ENCODE data around the gene GIGYF2.

Gene GIGYF2

GRCh38 chr2:232877940-232878511 is 180.9 kb downstream of the GIGYF2 start:
- H3K27ac ChIP-seq, result no peak overlapping the region
- no peak for TF ChIP-seq CTCF (IDR thresholded peaks at IDR 0.05)
- TF ChIP-seq ZFX (IDR thresholded peaks at IDR 0.05; ENCODE audit: borderline replicate concordance), result no peak

- no peak overlapping the region for H3K27ac ChIP-seq
- TF ChIP-seq CTCF (IDR thresholded peaks at IDR 0.05) (no peak), ZFX (IDR thresholded peaks at IDR 0.05; ENCODE audit: borderline replicate concordance) (no peak)
Measured at GRCh38 chr2:232878855-232879617, 181.9 kb downstream of the GIGYF2 start.

GRCh38 chr2:232879618-232880494 is 182.7 kb downstream of the GIGYF2 start:
- TF ChIP-seq CTCF (IDR thresholded peaks at IDR 0.05) (no peak), ZFX (IDR thresholded peaks at IDR 0.05; ENCODE audit: borderline replicate concordance) (no peak)
- no peak overlapping the region for H3K27ac ChIP-seq

- TF ChIP-seq ZFX (IDR thresholded peaks at IDR 0.05; ENCODE audit: borderline replicate concordance), result no peak
- no peak for TF ChIP-seq CTCF (IDR thresholded peaks at IDR 0.05)
- no peak overlapping the region for H3K27ac ChIP-seq
Measured at GRCh38 chr2:232880764-232881351, 183.7 kb downstream of the GIGYF2 start.

- no peak overlapping the region for H3K27ac ChIP-seq
- no peak for TF ChIP-seq ZFX (IDR thresholded peaks at IDR 0.05; ENCODE audit: borderline replicate concordance)
- no peak for TF ChIP-seq CTCF (IDR thresholded peaks at IDR 0.05)
Measured at GRCh38 chr2:232882085-232882484, 185.0 kb downstream of the GIGYF2 start.

GRCh38 chr2:232882505-232883115 is 185.5 kb downstream of the GIGYF2 start:
- TF ChIP-seq CTCF (IDR thresholded peaks at IDR 0.05) (no peak), ZFX (IDR thresholded peaks at IDR 0.05; ENCODE audit: borderline replicate concordance) (no peak)
- no peak overlapping the region for H3K27ac ChIP-seq
